Activated naive CD4-positive, alpha-beta T cell treated with anti-CD3 and anti-CD28 coated beads, Interleukin-2, amount 10 ng/mL, durations not matched to agents 7 days and 5 days (primary cell): Measurements from ENCODE around the gene NEURL3.
"Not testable (repeated sequence)": the region's sequence is repeated elsewhere in the genome, so short reads cannot be mapped to it uniquely, and the experiment has no call there.

Source experiments
- CTCF ChIA-PET: fragments of 350-600 bp; sonication (Branson Sonifier 250); formaldehyde crosslinking; loops from one replicate; lab custom pipeline; 2021; ENCODE audit warnings: antibody characterized with exemption; lab: Charles Lee
- DNase-seq: peaks from one replicate; pipeline ENCODE4 v3.0.0-alpha.2; 2020
- H3K27ac Mint-ChIP-seq: one replicate; pipeline ENCODE4 v1.8.0; 2021; ENCODE audit warnings: mild to moderate bottlenecking, moderate library complexity, mixed read lengths
- H3K27me3 Mint-ChIP-seq: one replicate; pipeline ENCODE4 v1.8.0; 2021; ENCODE audit warnings: mild to moderate bottlenecking, mixed read lengths
- H3K36me3 Mint-ChIP-seq: one replicate; pipeline ENCODE4 v1.8.0; 2021; ENCODE audit warnings: mixed read lengths
- H3K4me1 Mint-ChIP-seq: one replicate; pipeline ENCODE4 v1.8.0; 2021; ENCODE audit warnings: mixed read lengths
- H3K4me3 Mint-ChIP-seq: one replicate; pipeline ENCODE4 v1.8.0; 2021; ENCODE audit warnings: mild to moderate bottlenecking, moderate library complexity, mixed read lengths
- H3K9me3 Mint-ChIP-seq: one replicate; pipeline ENCODE4 v1.8.0; 2021; ENCODE audit warnings: mixed read lengths

The NEURL3 gene

DNA sequence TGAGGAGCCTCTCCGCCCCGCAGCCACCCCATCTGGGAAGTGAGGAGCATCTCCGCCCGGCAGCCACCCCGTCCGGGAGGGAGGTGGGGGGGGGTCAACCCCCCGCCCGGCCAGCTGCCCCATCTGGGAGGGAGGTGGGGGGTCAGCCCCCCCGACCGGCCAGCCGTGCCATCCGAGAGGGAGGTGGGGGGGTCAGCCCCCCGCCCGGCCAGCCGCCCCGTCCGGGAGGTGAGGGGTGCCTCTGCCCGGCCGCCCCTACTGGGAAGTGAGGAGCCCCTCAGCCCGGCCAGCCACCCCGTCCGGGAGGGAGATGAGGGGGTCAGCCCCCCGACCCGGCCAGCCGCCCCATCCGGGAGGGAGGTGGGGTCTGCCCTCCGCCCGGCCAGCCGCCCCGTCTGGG, 43.5 kb downstream of the NEURL3 start:
- H3K27me3 Mint-ChIP-seq: peaks cover 12% of the 10 kb centered on the region
- H3K4me3 Mint-ChIP-seq: not testable (repeated sequence)

DNA sequence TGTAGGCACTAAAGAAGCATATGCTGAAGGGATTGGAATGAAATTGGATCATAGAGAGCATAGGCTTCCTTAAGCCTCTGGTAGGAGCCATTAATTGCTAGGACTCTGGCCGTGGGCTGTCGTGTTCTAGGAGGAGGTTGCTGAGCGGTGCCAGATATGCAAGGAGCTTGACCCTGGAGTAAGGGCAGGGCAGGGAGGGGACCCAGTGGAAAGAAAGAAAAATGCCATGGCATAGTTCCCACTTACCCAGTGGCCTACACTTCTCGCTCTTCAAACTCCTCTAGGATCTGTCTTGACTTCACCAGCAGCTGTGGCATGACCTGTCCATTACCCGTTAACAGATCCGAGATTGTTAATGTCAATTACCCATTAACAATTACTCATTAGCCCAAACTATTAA, 53.1 kb downstream of the NEURL3 start:
- Mint-ChIP-seq H3K27ac (no peak overlapping the region), H3K4me1 (no peaks in the 10 kb centered on the region), H3K27me3 (peaks cover 4% of the 10 kb centered on the region), H3K36me3 (no peaks in the 10 kb centered on the region), H3K9me3 (no peaks in the 10 kb centered on the region), H3K4me3 (no peak overlapping the region)
- CTCF ChIA-PET: no interaction called here
- no peak for DNase-seq

More for the DNA sequence above, 43.5 kb downstream of the NEURL3 start:
- H3K36me3 Mint-ChIP-seq, CTCF ChIA-PET, DNase-seq, H3K27ac Mint-ChIP-seq, H3K4me1 Mint-ChIP-seq: not testable (repeated sequence)
- peaks cover 16% of the 10 kb centered on the region for H3K9me3 Mint-ChIP-seq

DNA sequence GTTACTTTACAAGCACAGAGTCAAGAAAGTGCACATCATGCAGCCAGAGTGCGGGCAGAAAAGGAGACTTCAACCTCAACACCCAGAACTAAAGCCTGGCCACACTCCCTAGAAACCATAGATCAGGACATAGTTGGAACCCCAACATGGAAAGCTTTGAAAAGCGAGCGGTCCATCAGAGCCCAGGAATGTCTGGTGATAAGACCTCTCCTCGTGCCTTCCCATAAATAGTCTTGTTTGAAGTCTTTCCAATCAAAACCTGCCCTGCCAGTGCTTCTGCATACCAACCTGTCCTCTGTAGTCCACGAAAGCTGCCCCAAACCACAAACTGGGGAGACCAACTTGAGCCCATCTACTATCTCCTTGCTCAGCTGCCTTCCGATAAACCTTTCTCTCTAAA, 55.5 kb downstream of the NEURL3 start:
- DNase-seq: no peak
- Mint-ChIP-seq H3K9me3 (no peaks in the 10 kb centered on the region), H3K36me3 (no peaks in the 10 kb centered on the region), H3K4me3 (no peak overlapping the region), H3K27me3 (peaks cover 4% of the 10 kb centered on the region), H3K4me1 (no peaks in the 10 kb centered on the region), H3K27ac (no peak overlapping the region)
- CTCF ChIA-PET: interaction anchor here (2.0 kb wide), 1 partner anchor 41 kb away, joined by 6 read pairs; no protein-coding TSS in a partner anchor

DNA sequence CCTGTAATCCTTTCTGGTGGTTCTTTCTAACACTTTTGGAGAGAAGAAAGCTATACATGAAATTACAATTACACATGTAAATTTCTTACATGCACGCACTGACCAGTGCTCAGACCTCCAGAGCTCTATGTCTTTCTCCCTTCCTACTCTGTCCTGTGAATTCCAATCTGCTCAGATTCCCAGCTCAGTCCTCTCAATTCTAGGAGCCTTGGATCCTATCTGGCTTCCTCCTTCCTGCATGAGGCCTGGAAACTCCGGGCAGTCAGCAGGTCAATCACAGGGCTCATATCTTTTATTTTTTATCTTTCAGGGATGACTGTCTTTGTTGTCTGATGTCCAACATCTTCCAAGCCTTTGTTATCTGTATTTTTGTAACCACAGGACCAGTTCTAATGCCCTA, 56.0 kb downstream of the NEURL3 start:
- H3K27ac Mint-ChIP-seq: no peak overlapping the region
- H3K9me3 Mint-ChIP-seq: no peaks in the 10 kb centered on the region
- CTCF ChIA-PET: interaction anchor here (2.0 kb wide), 1 partner anchor 41 kb away, joined by 6 read pairs; no protein-coding TSS in a partner anchor
- no peak overlapping the region for H3K4me3 Mint-ChIP-seq
- H3K27me3 Mint-ChIP-seq: peaks cover 4% of the 10 kb centered on the region
- no peak for DNase-seq
- no peaks in the 10 kb centered on the region for H3K4me1 Mint-ChIP-seq
- H3K36me3 Mint-ChIP-seq: no peaks in the 10 kb centered on the region

DNA sequence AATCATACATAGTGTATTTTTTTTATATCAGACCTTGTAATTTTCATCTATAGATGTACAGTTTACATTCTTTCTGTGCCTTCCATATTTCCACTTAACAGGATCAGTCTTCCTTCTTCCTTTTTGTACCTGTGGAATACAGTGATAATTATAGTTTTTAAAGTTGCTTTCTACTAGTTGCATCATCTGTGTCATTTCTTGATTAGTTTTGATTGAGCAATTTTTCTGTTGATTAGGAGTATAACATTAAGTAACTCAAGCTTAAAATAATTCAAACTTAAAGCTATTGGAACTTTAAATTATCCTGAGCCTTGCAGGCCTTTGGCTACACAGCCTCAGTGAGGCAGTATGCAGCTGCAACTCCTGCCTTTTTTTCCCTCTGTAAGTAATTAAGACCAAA, 57.4 kb downstream of the NEURL3 start:
- H3K4me1 Mint-ChIP-seq: no peaks in the 10 kb centered on the region
- no peak overlapping the region for H3K4me3 Mint-ChIP-seq
- no peaks in the 10 kb centered on the region for H3K36me3 Mint-ChIP-seq
- CTCF ChIA-PET: no interaction called here
- DNase-seq: no peak
- no peaks in the 10 kb centered on the region for H3K27me3 Mint-ChIP-seq
- H3K9me3 Mint-ChIP-seq: no peaks in the 10 kb centered on the region
- no peak overlapping the region for H3K27ac Mint-ChIP-seq
